Islet precursor cell (in vitro differentiated cells): Measurements from ENCODE around the gene POLR1A.
A peak's percentile ranks its signal among the peaks of the same experiment; 100 is the strongest.

Experiments used
- DNase-seq: peaks from one replicate; pipeline ENCODE4 v3.0.0-alpha.2; 2018

The POLR1A gene

DNA sequence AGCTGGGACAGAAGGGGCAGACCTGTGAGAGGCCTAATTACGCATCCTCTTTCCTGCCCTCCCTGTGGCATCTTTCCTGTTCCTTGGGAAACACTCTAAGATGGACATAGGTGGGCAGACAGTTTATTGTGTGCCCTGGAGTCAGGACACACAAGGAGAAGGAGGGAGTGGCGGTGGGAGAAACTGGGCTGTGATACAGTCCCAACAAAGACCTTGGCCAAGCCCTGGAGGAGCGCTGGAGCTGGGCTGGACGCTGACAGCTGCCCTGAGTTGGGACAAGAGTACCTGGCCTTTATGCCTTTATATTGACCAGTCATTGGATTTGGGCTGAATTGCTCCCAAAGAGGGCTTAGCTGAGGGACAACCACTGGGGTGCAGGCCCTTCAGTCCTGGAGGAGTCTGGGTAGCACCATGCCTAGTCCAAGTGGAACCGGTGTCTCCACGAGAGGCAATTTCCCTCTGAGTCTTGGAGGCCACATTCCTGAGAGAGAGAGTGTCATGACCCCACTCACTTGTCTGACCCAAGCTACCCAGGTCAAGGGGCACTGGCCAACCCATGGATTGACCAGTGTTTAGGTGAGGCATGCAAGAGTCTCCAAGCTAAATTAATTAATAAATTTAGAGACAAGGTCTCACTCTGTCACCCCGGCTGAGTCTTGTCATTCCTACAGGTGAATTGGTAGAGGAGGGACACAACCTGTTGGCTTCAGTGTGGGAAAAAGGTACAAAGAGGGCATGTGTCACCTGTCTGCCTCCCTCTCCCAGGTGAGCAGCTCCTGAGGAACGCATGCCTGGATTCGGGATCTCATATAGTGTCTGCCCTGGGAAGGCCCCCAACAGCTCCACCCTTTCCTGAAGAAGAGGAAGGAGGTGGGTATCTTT, 109.8 kb downstream of the POLR1A start:
- peak; percentile 53 for DNase-seq

DNA sequence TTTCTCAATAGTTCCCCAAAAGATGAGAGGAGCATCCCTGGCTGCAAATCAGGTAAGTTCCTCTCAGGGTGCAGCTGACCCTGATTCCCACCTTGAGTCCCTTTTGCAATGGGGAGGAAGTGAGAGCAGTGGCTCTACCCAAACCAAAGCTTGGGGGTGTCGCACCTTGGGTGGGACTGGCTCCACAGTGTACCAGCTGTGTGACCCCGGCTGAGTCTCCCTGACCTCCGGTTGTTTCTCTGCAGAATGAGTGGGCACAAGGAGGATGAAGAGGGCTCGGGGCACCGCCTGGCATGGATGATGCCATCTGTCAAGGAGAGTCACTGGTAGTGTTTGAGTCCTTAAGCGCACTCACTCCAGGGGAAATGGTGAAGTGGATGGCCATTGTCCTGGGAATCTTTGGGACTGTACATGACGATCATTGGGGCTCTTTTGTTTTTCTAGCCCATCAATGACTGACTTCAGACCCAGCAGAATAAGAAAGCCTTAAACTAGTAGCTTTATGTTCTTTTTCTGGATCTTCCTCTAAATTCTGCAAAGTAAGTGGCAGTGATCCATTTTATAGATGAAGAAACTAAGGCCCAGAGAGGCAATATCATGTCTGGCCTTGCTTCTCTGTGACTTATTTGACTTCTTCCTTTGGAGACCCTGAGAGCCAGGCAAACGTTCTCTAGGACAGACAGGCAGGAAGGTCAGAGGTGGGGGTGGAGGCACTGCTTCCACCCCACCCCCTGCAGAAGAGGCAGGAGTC, 110.6 kb downstream of the POLR1A start:
- peak; percentile 27 for DNase-seq

GRCh38 chr2:85994421-85994777, 111.3 kb downstream of the POLR1A start:
- peak; percentile 23 for DNase-seq

- DNase-seq, result no peak
These were observed 113.1 kb downstream of the POLR1A start for GRCh38 chr2:85992611-85993010.

GRCh38 chr2:85992053-85992452, 113.6 kb downstream of the POLR1A start:
- peak; percentile 20 for DNase-seq

GRCh38 chr2:85990084-85990483, 115.6 kb downstream of the POLR1A start:
- DNase-seq, result no peak

DNA sequence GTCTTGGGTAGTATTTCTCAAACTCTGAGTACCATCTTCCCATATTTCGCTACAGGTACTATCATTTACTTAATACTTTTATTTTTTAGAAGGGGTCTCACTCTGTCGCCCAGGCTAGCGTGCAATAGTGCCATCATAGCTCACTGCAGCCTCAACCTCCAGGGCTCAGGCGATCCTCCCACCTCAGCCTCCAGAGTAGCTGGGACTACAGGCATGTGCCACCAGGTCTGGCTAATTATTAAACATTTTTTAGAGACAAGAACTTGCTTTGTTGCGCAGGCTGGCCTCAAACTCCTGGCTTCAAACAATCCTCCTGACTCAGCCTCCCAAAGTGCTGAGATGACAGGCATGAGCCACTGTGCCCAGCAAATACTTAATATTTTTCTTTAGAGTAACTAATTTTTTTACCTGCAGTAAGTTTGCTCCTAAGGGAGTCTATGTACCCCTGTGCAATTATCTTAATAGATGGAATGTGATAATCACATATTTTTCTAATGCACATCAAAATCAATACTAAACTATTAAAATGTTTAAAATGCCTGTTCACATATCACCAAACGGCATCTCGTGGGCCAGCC, 116.3 kb downstream of the POLR1A start:
- no peak for DNase-seq

DNA sequence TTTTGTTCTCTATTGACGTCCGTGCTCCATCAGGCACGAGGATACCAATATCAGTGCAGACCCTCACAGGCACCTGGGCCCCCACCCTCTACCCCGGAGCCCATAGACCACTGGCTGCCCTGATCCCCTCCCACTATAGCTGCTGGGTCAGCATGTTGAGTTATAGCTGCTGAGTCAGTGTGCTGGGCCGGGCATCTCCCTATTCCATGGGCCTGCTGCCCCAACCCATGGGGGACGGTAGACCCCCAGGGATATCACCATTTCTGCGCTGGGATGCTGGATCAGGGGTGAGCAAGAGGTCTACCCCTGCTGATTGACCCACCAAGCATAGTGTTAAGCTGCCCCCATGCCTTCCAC, 116.8 kb downstream of the POLR1A start:
- peak; percentile 44 for DNase-seq

- peak; percentile 34 for DNase-seq
These were observed 117.3 kb downstream of the POLR1A start for GRCh38 chr2:85988175-85988913.

GRCh38 chr2:85987266-85988174, 118.2 kb downstream of the POLR1A start:
- peak; percentile 23 for DNase-seq

GRCh38 chr2:85986121-85986520, 119.6 kb downstream of the POLR1A start:
- DNase-seq, result peak; percentile 31

DNA sequence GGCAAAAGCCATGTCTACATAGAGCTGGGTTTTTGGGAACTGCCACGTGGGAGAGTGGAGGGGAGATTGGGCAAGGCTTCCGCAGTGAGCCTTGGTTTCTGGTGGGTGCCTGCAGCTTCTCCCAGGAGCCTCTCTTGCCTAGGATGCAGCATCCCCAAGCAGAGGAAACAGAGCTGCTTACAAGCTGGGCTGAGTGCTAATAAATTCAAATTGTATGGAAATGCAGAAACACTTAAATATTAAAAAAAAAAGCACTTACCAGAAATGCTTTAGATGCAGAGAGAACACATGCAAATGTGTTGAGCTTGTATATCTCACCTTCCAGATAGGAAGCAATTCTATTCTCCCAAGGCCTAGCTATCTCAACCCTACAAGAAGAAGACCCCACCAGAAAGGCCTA, 120.9 kb downstream of the POLR1A start:
- peak; percentile 13 for DNase-seq

DNA sequence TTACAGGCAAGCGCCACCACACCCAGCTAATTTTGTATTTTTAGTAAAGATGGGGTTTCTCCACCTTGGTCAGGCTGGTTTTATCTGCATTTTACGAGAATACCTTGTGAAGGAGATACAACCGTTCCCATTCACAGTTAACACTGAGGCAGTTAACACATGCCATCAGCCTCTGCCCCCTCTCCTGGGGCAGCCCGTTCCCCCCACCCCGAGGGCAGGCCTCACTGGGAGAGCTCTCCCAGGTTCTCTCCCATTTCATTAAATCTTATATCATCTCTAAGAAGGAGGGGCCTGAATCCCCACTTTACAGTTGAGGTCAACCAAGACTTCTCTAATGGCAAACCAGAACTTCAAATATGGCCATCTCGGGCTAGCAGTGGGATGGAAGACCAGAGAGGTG, 121.9 kb downstream of the POLR1A start:
- no peak for DNase-seq

DNA sequence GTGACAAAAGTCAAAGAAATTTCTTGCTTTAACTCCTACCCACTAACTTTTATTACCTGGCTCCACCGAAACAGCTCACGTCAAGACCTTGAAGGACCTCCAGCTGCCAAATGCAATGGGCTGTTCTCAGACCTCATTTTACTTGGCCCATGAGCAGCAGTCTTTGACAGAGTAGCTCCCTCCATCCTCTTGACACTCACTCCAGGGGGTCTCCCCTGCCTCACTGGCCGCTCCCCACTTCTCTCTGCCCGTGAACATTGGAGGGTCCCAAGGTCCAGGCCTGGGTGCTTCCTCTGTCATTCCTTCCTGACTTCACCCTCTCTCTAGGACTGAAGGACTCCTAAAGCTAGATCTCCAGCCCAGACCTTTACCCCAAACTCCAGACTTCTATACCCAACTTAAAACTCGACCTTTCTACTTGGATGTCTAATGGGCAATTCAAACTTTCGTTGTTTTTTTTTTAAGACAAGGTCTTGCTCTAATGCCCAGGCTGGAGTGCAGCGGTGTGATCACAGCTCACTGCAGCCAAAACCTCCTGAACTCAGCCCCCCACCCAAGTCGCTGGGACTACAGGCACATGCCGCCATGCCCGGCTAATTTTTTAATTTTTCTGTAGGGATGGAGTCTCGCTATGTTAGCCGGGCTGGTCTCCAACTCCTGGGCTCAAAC, 124.0 kb downstream of the POLR1A start:
- peak; percentile 32 for DNase-seq

- no peak for DNase-seq
These were observed 126.6 kb downstream of the POLR1A start for GRCh38 chr2:85978883-85979780.

GRCh38 chr2:85976106-85976920, 129.4 kb downstream of the POLR1A start:
- DNase-seq, result peak; percentile 42

DNA sequence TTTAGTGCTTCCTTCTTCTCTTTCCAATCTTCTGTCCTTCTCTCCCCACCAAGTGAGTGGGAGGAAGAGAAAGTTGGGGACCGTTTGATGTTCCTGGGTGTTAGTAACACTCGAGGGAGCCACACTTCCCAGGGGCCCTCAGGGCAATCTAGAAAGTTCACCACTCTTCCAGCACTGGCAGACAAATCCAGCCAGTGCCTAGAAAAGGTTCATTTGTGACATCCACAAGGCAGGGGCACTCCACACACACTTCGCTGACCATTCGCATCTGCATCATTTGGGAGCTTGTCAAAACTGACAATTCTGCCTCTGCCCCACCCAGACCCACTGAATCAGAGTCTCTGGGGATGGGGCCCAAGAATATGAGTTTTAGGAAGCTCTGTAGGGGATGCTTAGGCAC, 130.1 kb downstream of the POLR1A start:
- peak; percentile 37 for DNase-seq

DNA sequence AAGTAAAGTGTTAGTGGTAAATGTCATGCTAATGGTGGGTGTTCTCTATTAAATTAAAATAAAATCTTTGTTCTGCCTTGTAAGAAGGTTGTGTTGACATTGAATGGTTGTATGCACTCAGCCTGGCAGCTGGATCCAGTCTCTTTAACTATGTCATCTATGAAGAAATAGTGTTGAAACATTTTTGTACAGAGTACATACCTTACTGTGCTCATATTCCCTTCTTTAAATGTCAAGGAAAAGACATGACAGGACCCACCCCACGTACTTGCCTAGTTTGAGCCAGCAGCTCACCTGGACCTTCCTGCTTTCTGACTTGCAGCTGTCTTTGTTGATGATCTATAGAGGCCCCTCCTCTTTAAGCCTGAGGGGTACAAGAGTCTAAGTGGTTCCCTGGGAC, 131.3 kb downstream of the POLR1A start:
- DNase-seq, result no peak

- DNase-seq, result peak; percentile 12
These were observed 133.3 kb downstream of the POLR1A start for GRCh38 chr2:85972355-85972754.
